OCI-LY7 (cell line): Measurements from ENCODE around the gene ZNF774. TPM values are rescaled to one million over a fixed set of nuclear protein-coding genes. Genes with fewer than 3 reads are reported as not detected.

ENCODE experiments used
- BruUV-seq: library from RNA; stranded (reverse); fragments of 400-500 nt; replicated peaks from 2 replicates; lab custom pipeline; 2021; lab: Mats Ljungman, UMichigan
- CTCF ChIA-PET: fragments of 300-600 bp; sonication (Branson Sonifier 250); formaldehyde crosslinking; loops from one replicate; lab custom pipeline; 2022; ENCODE audit warnings: antibody characterized with exemption; ENCODE audit not compliant: unreplicated experiment; lab: Charles Lee
- POLR2A ChIA-PET: fragments of 300-600 bp; sonication (Branson Sonifier 250); formaldehyde crosslinking; loops from one replicate; lab custom pipeline; 2022; ENCODE audit warnings: antibody characterized with exemption; lab: Charles Lee
- DNase-seq: peaks from one replicate; pipeline ENCODE4 v3.0.0-alpha.2; 2015; ENCODE audit warnings: low spot score
- H2AFZ ChIP-seq: fragments of 200-600 bp; sonication (generic), shearing (Covaris generic); 2 replicates; pipeline ENCODE4 v1.6.1; 2014; ENCODE audit warnings: mild to moderate bottlenecking, antibody characterized with exemption, low read length, moderate library complexity
- H3K27ac ChIP-seq: fragments of 200-600 bp; sonication (generic); 2 replicates; pipeline ENCODE4 v1.5.1; 2014; ENCODE audit warnings: mixed run types, low read depth, mild to moderate bottlenecking, moderate library complexity, low read length, inconsistent platforms; ENCODE audit not compliant: poor library complexity, severe bottlenecking
- H3K36me3 ChIP-seq: fragments of 200-600 bp; sonication (generic); 2 replicates; pipeline ENCODE4 v1.6.1; 2014; ENCODE audit warnings: mild to moderate bottlenecking, antibody characterized with exemption, low read length, moderate library complexity, mixed read lengths; ENCODE audit not compliant: insufficient read depth
- H3K4me1 ChIP-seq: fragments of 200-600 bp; sonication (generic); 2 replicates; pipeline ENCODE4 v1.5.1; 2014; ENCODE audit warnings: mild to moderate bottlenecking, low read length; ENCODE audit not compliant: insufficient read depth, poor library complexity, severe bottlenecking
- H3K4me2 ChIP-seq: fragments of 200-600 bp; sonication (generic); 2 replicates; pipeline ENCODE4 v1.6.1; 2014; ENCODE audit warnings: mild to moderate bottlenecking, low read length
- H3K4me3 ChIP-seq: fragments of 200-600 bp; sonication (generic); 2 replicates; pipeline ENCODE4 v1.5.1; 2014; ENCODE audit warnings: mild to moderate bottlenecking, low read depth, low read length; ENCODE audit not compliant: poor library complexity, severe bottlenecking
- H3K79me2 ChIP-seq: fragments of 200-600 bp; sonication (generic); 2 replicates; pipeline ENCODE4 v1.6.1; 2016; ENCODE audit warnings: low read depth, mild to moderate bottlenecking, low read length, moderate library complexity, mixed read lengths; ENCODE audit not compliant: insufficient read depth
- H3K9me2 ChIP-seq: fragments of 200-600 bp; sonication (generic); 2 replicates; pipeline ENCODE4 v1.6.1; 2016; ENCODE audit warnings: mild to moderate bottlenecking, low read length, mixed read lengths; ENCODE audit not compliant: insufficient read depth
- H3K9me3 ChIP-seq: fragments of 200-600 bp; sonication (generic); 2 replicates; pipeline ENCODE4 v1.6.1; 2014; ENCODE audit warnings: mild to moderate bottlenecking, mixed run types, low read length, mixed read lengths
- H4K20me1 ChIP-seq: fragments of 200-600 bp; sonication (generic); 2 replicates; pipeline ENCODE4 v1.6.1; 2014; ENCODE audit warnings: mild to moderate bottlenecking, antibody characterized with exemption, low read length, moderate library complexity, mixed read lengths; ENCODE audit not compliant: insufficient read depth
- EZH2phosphoT487 ChIP-seq: fragments of 200-600 bp; sonication (generic); IDR thresholded peaks from 2 replicates; pipeline ENCODE4 v1.6.1; 2018; ENCODE audit warnings: low read depth, borderline replicate concordance, mild to moderate bottlenecking, mixed run types, antibody characterized with exemption, low read length, moderate library complexity, mixed read lengths
- intact Hi-C: fragments of 100-400 bp; cut with micrococcal nuclease; formaldehyde crosslinking; loops from one replicate; pipeline ENCODE4 v1.10.0; 2022; ENCODE audit not compliant: unreplicated experiment
- total RNA-seq, 2 experiments: library from RNA; depleted of rRNA in 1 of 2; stranded (reverse); fragments of >200 nt in 1 of 2; shearing (Covaris generic) in 1 of 2; gene quantifications; 2 replicates each; pipeline ENCODE4 v1.2.3, GENCODE V29; 2014 to 2022
- TF ChIP-seq, protein P1 (sequence below): fragments of 200-600 bp; sonication (generic); conservative IDR thresholded peaks from 2 replicates; pipeline ENCODE4 v1.5.1; 2014; ENCODE audit warnings: mild to moderate bottlenecking, antibody characterized with exemption, low read length, moderate library complexity, mixed read lengths

The ZNF774 gene
- total RNA-seq, 2 experiments from 2014 or later: 1.2 to 1.6 TPM

GRCh38 chr15:90351479-90352106 lies 491 bp upstream of the ZNF774 start:
- H2AFZ ChIP-seq: peak overlapping the region; percentile 88
- POLR2A ChIA-PET: interaction anchor here (0.6 to 1.6 kb wide), 6 partner anchors 24 to 335 kb away, joined by 3 to 9 read pairs (median 4); no protein-coding TSS in a partner anchor
- intact Hi-C loops: loop anchor here (2.0 kb wide), 1 partner anchor 121 kb away; no protein-coding TSS in a partner anchor
- H3K79me2 ChIP-seq: no peaks in the 10 kb centered on the region
- BruUV-seq: no TSS peak
- no peaks in the 10 kb centered on the region for H3K36me3 ChIP-seq
- H3K4me3 ChIP-seq: peak overlapping the region; percentile 75
- CTCF ChIA-PET: no interaction called here
- H3K9me2 ChIP-seq: no peaks in the 10 kb centered on the region
- H3K4me1 ChIP-seq: peaks cover 4% of the 10 kb centered on the region
- TF ChIP-seq EZH2phosphoT487: no peak
- TF ChIP-seq, protein P1, sequence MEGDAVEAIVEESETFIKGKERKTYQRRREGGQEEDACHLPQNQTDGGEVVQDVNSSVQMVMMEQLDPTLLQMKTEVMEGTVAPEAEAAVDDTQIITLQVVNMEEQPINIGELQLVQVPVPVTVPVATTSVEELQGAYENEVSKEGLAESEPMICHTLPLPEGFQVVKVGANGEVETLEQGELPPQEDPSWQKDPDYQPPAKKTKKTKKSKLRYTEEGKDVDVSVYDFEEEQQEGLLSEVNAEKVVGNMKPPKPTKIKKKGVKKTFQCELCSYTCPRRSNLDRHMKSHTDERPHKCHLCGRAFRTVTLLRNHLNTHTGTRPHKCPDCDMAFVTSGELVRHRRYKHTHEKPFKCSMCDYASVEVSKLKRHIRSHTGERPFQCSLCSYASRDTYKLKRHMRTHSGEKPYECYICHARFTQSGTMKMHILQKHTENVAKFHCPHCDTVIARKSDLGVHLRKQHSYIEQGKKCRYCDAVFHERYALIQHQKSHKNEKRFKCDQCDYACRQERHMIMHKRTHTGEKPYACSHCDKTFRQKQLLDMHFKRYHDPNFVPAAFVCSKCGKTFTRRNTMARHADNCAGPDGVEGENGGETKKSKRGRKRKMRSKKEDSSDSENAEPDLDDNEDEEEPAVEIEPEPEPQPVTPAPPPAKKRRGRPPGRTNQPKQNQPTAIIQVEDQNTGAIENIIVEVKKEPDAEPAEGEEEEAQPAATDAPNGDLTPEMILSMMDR: no peak
- DNase-seq: no peak
- no peak overlapping the region for H3K27ac ChIP-seq
- H3K9me3 ChIP-seq: no peaks in the 10 kb centered on the region
- H3K4me2 ChIP-seq: peak overlapping the region; percentile 90
- no peaks in the 10 kb centered on the region for H4K20me1 ChIP-seq

DNA sequence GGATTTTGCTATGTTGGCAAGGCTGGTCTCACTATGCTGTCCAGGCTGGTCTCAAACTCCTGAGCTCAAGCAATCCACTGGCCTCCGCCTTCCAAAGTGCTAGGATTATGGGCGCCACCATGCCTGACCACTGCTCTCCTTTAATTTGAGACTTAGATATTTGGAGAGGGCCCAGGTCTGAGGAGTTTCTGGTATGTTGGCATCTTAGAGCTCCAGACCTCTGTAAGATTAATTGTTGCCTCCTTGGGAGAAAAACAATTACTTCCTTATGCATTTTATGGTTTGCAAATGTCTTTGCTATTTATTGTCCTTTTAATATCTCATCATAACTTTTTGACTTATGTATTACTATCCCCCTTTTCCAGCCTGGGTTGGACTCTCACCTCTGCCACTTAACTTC lies 2.9 kb downstream of the ZNF774 start:
- Histone ChIP-seq H4K20me1 (no peaks in the 10 kb centered on the region), H3K4me2 (no peak overlapping the region), H3K79me2 (no peaks in the 10 kb centered on the region), H2AFZ (no peak overlapping the region), H3K27ac (no peak overlapping the region), H3K36me3 (no peaks in the 10 kb centered on the region), H3K4me1 (peaks cover 4% of the 10 kb centered on the region), H3K9me3 (no peaks in the 10 kb centered on the region), H3K4me3 (no peak overlapping the region), H3K9me2 (no peaks in the 10 kb centered on the region)
- ChIA-PET CTCF (no interaction called here), POLR2A (interaction anchor here (0.7 kb wide), 1 partner anchor 259 kb away, joined by 3 read pairs; no protein-coding TSS in a partner anchor)
- intact Hi-C loops: no loop called here
- no TSS peak for BruUV-seq
- TF ChIP-seq, protein P1: no peak
- TF ChIP-seq EZH2phosphoT487: no peak
- no peak for DNase-seq
